ENCODE measurements around the gene FCHSD2. TPM values are rescaled to one million over a fixed set of nuclear protein-coding genes. Genes with fewer than 3 reads are reported as not detected.

FCHSD2 gene
- total and polyA plus RNA-seq, 2 of the 13 experiments (the other 11 are each of a cell fraction or from before 2014, with no cell fraction given) = 20.5 to 24.8 TPM

DNA sequence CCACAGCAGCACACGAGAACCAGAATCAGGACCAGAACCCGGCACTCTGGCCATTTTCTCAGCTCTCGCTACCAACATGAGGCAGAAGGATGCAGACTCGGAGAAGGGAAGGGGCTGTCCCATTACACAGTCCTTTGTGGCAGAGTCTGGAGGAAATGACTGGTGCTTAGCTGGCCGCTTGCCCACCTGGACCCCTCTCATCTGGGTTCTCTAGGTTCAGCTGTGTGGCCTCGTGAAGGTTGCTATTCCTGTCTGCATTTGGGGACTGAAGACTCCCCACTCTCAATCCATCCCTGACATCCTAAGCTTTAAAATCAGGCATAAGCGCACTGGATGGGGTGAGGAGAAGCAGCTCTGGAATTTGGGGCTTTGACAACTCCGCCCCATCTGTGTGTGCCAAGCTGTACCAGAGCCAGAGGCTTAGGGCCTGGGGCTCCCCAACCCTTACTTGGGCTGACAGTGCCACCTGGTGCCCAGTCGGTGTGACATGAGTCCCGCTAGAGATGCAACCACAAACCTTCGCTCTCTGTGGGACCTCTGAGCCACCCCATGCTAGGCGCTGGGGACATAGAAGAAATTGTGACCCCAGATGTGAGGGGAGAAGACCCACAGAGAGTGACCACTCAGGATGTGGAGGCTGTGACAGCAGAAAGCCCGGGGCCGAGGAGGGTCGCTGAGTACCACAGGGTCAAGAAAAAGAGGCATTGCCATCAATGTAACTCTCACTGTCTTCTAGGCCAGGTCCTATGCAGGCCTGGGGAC, 35.8 kb upstream of the FCHSD2 start (continued):
- TF ChIP-seq STAT5B (CRISPR knock-in tag; IDR thresholded peaks at IDR 0.05) (no peak), KMT2A (CRISPR knock-in tag; IDR thresholded peaks at IDR 0.05) (no peak), RNF2 (conservative IDR thresholded peaks at IDR 0.05; ENCODE audit: low read depth) (no peak), RARG (CRISPR knock-in tag; IDR thresholded peaks at IDR 0.05; ENCODE audit: low read depth) (no peak), HNF4G (IDR thresholded peaks at IDR 0.05; ENCODE audit: borderline replicate concordance, low read depth, low read length) (no peak), HNF4G (CRISPR knock-in tag; IDR thresholded peaks at IDR 0.05; ENCODE audit: borderline replicate concordance, low read depth) (no peak), MED8 (CRISPR knock-in tag; IDR thresholded peaks at IDR 0.05; ENCODE audit: insufficient replicate concordance) (no peak), ZNF570 (CRISPR knock-in tag; IDR thresholded peaks at IDR 0.05; ENCODE audit: borderline replicate concordance) (no peak)
- TF ChIP-seq, protein P1, sequence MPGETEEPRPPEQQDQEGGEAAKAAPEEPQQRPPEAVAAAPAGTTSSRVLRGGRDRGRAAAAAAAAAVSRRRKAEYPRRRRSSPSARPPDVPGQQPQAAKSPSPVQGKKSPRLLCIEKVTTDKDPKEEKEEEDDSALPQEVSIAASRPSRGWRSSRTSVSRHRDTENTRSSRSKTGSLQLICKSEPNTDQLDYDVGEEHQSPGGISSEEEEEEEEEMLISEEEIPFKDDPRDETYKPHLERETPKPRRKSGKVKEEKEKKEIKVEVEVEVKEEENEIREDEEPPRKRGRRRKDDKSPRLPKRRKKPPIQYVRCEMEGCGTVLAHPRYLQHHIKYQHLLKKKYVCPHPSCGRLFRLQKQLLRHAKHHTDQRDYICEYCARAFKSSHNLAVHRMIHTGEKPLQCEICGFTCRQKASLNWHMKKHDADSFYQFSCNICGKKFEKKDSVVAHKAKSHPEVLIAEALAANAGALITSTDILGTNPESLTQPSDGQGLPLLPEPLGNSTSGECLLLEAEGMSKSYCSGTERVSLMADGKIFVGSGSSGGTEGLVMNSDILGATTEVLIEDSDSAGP (CRISPR knock-in tag; IDR thresholded peaks at IDR 0.05; ENCODE audit: borderline replicate concordance) = peak; percentile 57
- TF ChIP-seq, protein P2, sequence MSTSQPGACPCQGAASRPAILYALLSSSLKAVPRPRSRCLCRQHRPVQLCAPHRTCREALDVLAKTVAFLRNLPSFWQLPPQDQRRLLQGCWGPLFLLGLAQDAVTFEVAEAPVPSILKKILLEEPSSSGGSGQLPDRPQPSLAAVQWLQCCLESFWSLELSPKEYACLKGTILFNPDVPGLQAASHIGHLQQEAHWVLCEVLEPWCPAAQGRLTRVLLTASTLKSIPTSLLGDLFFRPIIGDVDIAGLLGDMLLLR (CRISPR knock-in tag; IDR thresholded peaks at IDR 0.05) = no peak; the same call in 1 of the 2 replicates
- TF ChIP-seq, protein P3, sequence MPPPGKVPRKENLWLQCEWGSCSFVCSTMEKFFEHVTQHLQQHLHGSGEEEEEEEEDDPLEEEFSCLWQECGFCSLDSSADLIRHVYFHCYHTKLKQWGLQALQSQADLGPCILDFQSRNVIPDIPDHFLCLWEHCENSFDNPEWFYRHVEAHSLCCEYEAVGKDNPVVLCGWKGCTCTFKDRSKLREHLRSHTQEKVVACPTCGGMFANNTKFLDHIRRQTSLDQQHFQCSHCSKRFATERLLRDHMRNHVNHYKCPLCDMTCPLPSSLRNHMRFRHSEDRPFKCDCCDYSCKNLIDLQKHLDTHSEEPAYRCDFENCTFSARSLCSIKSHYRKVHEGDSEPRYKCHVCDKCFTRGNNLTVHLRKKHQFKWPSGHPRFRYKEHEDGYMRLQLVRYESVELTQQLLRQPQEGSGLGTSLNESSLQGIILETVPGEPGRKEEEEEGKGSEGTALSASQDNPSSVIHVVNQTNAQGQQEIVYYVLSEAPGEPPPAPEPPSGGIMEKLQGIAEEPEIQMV (CRISPR knock-in tag; IDR thresholded peaks at IDR 0.05; ENCODE audit: low read depth) = no peak
- TF ChIP-seq, protein P4, sequence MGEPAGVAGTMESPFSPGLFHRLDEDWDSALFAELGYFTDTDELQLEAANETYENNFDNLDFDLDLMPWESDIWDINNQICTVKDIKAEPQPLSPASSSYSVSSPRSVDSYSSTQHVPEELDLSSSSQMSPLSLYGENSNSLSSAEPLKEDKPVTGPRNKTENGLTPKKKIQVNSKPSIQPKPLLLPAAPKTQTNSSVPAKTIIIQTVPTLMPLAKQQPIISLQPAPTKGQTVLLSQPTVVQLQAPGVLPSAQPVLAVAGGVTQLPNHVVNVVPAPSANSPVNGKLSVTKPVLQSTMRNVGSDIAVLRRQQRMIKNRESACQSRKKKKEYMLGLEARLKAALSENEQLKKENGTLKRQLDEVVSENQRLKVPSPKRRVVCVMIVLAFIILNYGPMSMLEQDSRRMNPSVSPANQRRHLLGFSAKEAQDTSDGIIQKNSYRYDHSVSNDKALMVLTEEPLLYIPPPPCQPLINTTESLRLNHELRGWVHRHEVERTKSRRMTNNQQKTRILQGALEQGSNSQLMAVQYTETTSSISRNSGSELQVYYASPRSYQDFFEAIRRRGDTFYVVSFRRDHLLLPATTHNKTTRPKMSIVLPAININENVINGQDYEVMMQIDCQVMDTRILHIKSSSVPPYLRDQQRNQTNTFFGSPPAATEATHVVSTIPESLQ (CRISPR knock-in tag; conservative IDR thresholded peaks at IDR 0.05) = no peak
- TF ChIP-seq, protein P5, sequence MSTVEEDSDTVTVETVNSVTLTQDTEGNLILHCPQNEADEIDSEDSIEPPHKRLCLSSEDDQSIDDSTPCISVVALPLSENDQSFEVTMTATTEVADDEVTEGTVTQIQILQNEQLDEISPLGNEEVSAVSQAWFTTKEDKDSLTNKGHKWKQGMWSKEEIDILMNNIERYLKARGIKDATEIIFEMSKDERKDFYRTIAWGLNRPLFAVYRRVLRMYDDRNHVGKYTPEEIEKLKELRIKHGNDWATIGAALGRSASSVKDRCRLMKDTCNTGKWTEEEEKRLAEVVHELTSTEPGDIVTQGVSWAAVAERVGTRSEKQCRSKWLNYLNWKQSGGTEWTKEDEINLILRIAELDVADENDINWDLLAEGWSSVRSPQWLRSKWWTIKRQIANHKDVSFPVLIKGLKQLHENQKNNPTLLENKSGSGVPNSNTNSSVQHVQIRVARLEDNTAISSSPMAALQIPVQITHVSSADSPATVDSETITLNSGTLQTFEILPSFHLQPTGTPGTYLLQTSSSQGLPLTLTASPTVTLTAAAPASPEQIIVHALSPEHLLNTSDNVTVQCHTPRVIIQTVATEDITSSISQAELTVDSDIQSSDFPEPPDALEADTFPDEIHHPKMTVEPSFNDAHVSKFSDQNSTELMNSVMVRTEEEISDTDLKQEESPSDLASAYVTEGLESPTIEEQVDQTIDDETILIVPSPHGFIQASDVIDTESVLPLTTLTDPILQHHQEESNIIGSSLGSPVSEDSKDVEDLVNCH (CRISPR knock-in tag; IDR thresholded peaks at IDR 0.05) = no peak
- TF ChIP-seq, protein P6, sequence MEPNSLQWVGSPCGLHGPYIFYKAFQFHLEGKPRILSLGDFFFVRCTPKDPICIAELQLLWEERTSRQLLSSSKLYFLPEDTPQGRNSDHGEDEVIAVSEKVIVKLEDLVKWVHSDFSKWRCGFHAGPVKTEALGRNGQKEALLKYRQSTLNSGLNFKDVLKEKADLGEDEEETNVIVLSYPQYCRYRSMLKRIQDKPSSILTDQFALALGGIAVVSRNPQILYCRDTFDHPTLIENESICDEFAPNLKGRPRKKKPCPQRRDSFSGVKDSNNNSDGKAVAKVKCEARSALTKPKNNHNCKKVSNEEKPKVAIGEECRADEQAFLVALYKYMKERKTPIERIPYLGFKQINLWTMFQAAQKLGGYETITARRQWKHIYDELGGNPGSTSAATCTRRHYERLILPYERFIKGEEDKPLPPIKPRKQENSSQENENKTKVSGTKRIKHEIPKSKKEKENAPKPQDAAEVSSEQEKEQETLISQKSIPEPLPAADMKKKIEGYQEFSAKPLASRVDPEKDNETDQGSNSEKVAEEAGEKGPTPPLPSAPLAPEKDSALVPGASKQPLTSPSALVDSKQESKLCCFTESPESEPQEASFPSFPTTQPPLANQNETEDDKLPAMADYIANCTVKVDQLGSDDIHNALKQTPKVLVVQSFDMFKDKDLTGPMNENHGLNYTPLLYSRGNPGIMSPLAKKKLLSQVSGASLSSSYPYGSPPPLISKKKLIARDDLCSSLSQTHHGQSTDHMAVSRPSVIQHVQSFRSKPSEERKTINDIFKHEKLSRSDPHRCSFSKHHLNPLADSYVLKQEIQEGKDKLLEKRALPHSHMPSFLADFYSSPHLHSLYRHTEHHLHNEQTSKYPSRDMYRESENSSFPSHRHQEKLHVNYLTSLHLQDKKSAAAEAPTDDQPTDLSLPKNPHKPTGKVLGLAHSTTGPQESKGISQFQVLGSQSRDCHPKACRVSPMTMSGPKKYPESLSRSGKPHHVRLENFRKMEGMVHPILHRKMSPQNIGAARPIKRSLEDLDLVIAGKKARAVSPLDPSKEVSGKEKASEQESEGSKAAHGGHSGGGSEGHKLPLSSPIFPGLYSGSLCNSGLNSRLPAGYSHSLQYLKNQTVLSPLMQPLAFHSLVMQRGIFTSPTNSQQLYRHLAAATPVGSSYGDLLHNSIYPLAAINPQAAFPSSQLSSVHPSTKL (CRISPR knock-in tag; IDR thresholded peaks at IDR 0.05) = 0 out of 2 replicates have a peak, but pooled peaks have one; percentile 42
- TF ChIP-seq, protein P7, sequence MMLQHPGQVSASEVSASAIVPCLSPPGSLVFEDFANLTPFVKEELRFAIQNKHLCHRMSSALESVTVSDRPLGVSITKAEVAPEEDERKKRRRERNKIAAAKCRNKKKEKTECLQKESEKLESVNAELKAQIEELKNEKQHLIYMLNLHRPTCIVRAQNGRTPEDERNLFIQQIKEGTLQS (CRISPR knock-in tag; IDR thresholded peaks at IDR 0.05) = no peak
